HG02642 (cell line): ENCODE data around the gene FADD.

Source experiments
- ATAC-seq: cut with Tn5 transposase; IDR thresholded peaks from one replicate; pipeline ENCODE4 v1.9.1; 2021; ENCODE audit warnings: mild to moderate bottlenecking; ENCODE audit not compliant: unreplicated experiment, poor library complexity

Gene FADD

DNA sequence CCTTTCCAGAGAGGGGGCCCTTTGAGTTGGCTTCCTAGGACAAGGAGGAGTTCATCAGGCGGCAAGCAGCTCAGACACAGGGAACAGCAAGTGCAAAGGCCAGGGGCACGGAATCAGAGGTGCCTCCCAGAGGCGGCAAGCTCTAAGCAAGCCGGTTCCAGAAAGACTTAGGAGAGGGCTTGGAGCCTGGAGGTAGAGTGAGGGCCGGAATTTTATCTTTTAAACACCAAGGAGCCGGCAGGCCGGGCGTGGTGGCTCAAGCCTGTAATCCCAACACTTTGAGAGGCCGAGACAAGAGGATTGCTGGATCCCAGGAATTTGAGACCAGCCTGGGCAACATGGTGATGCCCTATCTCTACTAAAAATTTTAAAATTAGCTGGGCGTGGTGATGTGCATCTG is 26.6 kb downstream of the FADD start:
- no peak for ATAC-seq

DNA sequence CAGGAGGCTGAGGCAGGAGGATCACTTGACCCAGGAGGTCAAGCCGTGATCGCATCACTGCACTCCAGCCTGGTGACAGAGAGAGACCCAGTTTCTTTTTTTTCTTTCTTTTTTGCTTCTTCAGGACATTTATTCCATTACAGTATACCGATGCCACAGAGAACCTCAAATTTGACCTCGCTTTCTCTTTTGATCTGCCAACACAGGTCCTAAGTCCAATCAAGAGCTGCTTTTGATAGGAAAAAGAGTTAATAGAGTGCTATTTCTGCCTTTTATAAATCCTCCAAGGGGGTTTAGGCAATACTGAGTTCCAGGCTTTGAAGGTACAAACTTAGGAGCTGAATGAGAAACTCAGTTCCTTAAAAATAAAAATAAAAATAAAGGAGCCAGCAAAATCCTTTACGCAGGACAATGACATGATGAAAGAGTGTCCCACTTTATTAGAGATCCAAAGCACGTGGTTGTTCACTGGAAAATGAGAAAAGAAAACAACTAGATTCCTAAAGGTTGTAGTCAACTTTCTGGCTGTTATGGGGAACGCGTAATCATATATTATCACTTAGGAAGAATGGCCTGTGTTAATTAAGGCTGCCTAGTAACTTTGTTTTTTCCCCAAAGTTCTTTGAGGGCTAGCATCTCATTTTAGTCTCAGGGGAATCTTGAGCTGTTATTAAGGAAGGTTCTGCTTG is 27.2 kb downstream of the FADD start:
- no peak for ATAC-seq

DNA sequence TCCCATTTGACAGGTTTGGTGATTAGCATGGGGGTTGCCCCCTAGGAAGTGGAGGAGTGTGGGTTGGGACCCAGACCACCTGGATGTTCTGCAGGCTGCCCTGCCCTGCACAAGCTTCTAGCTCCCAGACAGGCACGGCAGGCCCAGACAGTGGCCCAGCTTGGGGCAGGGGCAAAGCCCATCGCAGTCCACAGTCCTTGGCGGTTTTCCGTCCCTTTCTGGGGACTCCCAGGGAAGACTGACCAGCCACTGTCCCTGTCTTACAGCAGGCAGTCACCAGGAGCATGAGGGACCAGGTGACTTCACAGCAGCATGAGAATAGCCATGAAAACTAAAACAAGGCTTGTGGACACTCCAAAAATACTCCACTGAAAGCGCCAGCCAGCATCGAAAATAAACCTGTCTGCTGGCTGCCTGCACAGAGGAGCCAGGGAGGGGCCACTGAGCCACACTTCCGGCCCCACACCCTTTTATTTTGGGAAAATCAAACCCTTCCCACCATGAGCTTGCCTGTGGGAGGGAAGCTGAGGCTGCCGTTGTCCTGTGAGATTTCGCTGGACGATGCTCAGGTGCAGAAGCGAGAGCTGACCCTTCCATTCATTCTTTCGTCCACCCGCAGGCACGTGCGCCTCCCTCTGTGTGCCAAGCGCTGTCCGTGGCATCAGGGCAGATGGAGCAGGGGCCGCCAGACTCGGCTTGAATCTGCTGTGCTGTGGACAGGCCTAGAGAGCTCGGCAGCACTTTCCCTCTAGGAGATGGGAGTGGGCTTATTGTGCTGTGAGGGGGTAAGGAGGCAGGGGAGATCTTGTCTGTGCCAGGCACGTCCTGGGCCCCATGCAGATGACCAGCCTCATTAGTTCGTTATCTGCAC is 28.0 kb downstream of the FADD start:
- ATAC-seq = no peak

GRCh38 chr11:70233034-70233433 is 29.9 kb downstream of the FADD start:
- ATAC-seq = no peak

- no peak for ATAC-seq
Observed at GRCh38 chr11:70233511-70233934, 30.4 kb downstream of the FADD start.

DNA sequence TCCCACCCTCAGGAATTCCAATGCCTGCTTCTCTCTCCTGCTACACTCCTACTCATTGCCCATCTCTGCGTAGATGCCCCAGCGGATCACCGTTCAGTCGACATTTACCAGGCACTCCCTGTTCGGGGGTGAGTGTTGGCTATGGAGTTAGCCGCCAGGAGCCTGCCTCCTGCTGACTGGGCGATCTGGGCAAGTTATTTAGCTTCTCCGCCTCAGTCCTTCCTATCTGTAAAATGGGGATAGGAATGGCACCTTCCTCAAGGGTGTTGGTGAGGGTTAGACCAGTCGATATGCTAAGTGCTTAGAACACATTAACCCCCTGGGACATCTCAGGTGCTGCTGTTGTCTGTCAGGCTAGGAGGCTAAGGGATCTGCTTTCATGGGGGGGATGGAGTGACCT is 30.9 kb downstream of the FADD start:
- no peak for ATAC-seq

- no peak for ATAC-seq
Observed at GRCh38 chr11:70240337-70240736, 37.2 kb downstream of the FADD start.

DNA sequence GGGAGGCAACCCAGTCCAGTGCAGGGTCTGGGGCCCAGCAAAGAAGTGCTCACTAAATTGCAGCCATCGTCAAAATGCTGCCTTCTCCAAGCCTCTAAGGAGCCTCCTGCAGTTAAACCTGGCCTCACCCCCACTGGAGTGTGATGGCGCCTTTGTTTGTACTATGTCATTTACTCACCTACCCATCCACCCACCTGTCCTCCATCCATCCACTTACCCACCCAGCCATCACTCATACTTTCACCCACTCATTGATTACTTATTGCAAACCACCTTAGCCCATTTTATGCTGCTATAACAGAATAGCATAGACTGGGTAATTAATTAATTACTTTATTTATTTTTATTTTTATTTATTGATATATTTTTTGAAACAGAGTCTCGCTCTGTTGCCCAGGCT is 38.6 kb downstream of the FADD start:
- ATAC-seq = no peak

GRCh38 chr11:70242885-70243284 is 39.8 kb downstream of the FADD start:
- ATAC-seq = no peak

DNA sequence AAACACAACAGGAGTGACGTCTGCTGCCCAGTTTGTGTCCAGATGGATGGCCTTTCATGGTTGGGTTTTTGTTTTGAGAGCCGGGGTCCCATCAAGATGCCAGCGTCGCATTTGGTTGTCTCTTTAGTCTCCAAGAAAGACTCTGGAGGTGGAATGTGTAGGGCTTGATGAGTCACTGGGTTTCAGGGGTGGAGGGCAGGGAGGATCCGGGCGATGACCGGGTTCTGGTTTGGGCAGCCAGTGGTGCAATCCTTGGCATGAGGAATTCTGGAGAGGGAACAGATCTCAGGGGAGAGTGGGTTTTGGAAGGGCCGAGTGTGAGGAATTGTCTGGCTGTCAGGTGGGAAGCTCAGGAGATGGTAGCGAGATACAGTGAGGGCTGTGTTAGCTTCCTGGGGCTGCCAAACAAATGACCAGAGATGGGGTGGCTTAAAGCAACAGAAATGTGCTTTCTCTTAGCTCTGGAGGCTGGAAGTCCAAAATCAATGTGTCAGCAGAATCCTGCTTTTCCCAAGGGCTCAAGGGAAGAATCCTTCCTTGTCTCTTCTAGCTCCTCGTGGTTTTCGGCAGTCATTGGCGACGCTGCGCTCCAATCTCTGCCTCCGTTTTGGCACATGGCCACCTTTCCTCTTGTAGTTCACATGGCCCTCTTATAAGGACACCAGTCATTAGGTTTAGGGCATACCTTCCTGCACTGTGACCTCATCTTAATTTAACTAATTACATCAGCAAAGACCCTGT is 41.0 kb downstream of the FADD start:
- ATAC-seq = no peak

- no peak for ATAC-seq
Observed at GRCh38 chr11:70244698-70245097, 41.6 kb downstream of the FADD start.

DNA sequence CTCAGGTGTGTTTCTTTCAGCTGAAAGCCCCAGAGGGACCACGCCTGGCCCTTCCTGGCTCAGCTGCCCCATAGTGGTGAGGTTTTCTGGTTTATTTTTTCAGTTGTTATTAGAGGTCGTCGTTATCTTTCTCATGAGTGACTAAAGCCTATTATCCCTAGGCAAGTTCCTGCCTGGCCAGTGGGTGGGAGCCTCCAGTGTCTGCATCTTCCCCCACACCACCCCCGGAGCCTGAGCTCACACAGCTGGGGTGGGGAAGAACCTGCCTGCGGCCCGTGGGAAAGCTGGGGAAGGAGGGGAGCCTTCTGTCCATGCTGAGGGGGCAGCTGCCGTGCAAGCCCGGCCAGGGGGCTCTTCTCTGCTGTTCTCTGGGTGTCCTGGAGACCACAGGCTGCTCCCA is 43.1 kb downstream of the FADD start:
- no peak for ATAC-seq

DNA sequence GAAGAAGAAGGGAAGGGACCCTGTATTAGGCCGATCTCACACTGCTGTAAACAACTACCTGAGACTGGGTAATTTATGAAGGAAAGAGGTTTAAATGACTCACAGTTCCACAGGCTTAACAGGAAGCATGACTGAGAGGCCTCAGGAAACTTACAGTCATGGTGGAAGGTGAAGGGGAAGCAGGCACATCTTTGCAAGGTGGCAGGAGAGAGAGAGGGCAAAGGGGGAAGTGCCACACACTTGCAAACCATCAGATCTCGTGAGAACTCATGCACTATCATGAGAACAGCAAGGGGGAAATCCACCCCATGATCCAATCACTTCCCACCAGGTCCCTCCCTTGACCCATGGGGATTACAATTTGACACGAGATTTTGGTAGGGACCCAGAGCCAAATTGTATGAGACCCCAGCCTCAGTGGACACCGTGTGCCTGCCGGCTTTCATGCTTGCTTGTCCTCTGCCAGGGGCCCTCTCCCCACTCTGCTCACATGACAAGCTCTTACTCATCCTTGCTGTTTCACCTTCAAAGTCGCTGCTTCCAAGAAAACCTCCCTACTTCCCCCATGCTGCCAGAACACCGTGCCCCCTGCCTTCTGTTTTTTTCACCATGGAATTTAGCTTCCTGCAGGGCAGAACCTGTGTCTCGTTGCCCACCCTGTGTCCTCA is 44.1 kb downstream of the FADD start:
- ATAC-seq = no peak

- ATAC-seq = no peak
Observed at GRCh38 chr11:70247710-70248072, 44.6 kb downstream of the FADD start.

DNA sequence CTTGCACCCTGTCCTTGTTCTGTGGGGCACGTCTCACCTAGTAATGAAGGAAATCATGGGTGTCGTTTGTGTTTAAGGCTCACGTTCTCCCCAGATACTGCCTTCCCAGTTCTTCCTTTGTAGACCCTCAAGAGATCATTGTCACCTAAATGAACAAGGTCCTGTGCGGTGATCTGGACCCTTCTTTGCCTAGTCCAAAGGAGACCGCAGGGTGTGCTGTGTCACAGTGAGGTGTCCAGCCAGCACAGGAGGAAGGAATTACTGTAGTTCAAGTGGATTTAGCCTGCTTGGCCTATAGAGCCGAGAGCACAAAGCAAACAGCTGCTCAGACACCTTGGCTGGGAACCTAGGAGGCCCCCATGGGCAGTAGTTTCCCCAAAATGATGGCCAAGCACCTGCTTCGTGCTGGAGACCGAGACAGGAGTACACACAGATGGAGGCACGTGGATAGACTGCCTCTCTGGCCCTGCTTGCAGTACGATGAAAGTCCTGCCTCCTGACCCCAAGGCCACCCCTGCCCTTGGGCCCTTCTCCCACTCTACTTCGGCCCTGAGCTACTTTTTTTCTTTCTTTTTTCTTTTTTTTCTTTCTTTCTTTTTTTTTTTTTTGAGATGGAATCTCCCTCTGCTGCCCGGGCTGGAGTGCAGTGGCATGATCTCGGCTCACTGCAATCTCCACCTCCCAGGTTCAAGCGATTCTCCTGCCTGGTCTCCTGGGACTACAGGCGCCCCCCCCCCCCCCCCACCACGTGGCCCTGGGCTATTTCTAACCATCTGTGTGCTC is 48.0 kb downstream of the FADD start:
- ATAC-seq = no peak

DNA sequence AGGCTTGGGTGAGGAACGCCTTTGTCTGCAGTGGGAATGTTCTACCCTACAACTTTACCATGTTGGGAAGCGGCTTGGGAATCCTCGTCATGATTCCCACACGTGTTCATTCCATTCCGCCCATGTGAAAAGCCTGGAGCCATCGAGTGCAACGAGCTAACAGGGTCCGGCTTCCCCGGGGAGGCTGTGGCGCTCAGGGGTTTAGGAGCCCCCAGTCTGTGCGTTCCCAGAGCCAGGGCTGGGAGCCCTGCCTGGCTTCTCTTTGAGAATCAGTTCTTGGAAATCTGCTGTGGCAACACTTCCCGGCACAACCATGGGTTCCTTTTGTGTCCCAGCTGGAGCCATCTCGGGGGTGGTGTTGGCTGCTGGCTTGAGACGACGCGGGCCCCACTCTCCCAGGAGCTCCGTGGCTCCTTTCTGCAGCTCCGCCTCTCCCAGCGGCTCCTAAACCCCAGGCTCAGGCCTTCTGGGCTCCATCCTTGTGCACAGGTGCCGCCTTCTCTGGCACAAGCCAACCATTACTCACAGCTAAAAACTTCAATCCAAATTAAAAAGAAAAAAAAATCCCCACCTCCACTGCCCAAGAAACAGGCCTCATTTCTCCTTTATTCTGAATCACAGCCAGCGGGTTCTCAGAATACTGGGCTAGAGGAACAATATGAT is 48.7 kb downstream of the FADD start:
- ATAC-seq = no peak

GRCh38 chr11:70252844-70253243 is 49.7 kb downstream of the FADD start:
- no peak for ATAC-seq

DNA sequence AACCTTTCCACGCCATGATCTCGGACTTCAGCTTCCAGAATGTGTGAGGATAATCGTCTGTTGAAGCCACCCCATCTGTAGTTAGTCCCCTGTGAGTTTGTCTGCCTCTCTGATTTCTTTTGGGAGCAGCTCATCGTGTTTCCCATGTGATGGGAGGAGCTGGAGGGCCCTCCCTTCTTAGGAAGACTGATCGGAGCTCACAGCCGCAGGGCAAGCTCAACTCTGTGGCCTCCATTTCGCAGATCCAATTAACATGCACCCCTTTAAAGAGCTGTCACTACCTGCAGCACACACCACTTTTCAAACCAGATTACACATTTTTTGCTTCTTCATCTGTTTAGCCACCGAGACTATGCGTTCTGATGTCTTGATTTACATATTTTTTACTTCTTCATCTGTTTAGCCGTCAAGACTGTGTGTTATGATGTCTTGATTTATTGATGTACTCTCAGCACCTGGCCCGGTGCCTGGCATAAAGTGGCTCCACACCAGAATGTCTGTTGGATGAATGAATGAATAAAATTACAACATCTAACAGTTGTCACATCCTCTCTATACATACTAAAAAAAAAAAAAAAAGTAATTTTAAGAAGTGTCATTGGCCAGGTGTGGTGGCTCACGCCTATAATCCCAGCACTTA is 52.5 kb downstream of the FADD start:
- ATAC-seq = no peak
